Vagina (tissue), 2 donors: ENCODE results near the gene APOL3.

Experiments
- POLR2A ChIP-seq, 2 donors: fragments of 450-650 bp; IDR thresholded peaks; one replicate each; pipeline ENCODE4 v1.6.1; 2017; ENCODE audit warnings: antibody characterized with exemption in 2 of 2, mild to moderate bottlenecking in 2 of 2, moderate library complexity in 2 of 2
- POLR2AphosphoS5 ChIP-seq, 2 donors: sonication (generic); formaldehyde crosslinking; IDR thresholded peaks; one replicate each; pipeline ENCODE4 v1.9.0; 2017; ENCODE audit warnings: antibody characterized with exemption in 2 of 2, mild to moderate bottlenecking in 2 of 2, low read depth in 1 of 2; ENCODE audit not compliant: insufficient read depth in 1 of 2
- TF ChIP-seq, protein P1 (sequence below), 3 experiments: fragments of 450-650 bp in 2 of 3; fragments of 200-600 bp in 1 of 3; sonication (generic) in 1 of 3; IDR thresholded peaks; one replicate each; pipeline ENCODE4 v1.5.1; 2017 to 2019; ENCODE audit warnings: antibody characterized with exemption in 3 of 3, mild to moderate bottlenecking in 2 of 3, moderate library complexity in 2 of 3

DNA sequence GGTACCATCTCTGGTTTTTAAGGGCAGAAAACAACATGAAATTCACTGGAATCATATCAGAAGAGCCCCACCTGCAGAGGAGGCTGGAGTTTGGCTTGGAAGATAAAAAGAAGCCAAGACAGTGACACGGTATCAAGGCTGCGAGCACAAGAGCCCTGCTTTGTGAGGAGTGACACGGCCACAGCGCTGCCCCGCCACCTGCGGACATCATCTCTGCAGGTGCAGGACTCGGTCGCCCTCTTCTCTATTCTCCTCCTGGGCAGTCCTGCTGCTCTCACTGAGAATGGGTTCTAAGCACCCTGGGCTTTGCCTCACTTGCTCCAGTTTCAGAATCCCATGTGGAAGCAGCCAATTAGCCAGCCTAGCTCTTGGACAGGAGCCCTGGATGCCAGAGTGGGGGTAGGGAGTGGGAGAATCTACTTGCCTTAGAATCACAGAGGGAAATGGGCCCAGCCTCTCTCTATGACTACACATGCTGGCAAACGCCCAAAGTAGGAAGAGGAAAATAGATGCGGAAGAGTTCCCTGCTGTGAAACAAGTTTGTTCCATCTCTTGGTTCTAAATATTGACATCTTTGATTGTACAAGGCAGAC lies 24.0 kb upstream of the APOL3 start:
- TF ChIP-seq, protein P1, sequence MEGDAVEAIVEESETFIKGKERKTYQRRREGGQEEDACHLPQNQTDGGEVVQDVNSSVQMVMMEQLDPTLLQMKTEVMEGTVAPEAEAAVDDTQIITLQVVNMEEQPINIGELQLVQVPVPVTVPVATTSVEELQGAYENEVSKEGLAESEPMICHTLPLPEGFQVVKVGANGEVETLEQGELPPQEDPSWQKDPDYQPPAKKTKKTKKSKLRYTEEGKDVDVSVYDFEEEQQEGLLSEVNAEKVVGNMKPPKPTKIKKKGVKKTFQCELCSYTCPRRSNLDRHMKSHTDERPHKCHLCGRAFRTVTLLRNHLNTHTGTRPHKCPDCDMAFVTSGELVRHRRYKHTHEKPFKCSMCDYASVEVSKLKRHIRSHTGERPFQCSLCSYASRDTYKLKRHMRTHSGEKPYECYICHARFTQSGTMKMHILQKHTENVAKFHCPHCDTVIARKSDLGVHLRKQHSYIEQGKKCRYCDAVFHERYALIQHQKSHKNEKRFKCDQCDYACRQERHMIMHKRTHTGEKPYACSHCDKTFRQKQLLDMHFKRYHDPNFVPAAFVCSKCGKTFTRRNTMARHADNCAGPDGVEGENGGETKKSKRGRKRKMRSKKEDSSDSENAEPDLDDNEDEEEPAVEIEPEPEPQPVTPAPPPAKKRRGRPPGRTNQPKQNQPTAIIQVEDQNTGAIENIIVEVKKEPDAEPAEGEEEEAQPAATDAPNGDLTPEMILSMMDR (IDR thresholded peaks at IDR 0.05) = no peak
- TF ChIP-seq POLR2A (IDR thresholded peaks at IDR 0.05) (no peak), POLR2AphosphoS5 (IDR thresholded peaks at IDR 0.05; ENCODE audit: insufficient read depth in 1 of 2, low read depth in 1 of 2) (no peak)
